Measurements from ENCODE around the gene ALG3. TPM values are rescaled to one million over a fixed set of nuclear protein-coding genes. Genes with fewer than 3 reads are reported as not detected.

ALG3 gene
- total RNA-seq, 1 experiment from 2014 or later: 62.2 TPM

- peak overlapping the region in 1 of 3 experiments; percentile 73; a peak in 1 of 7 replicates for H3K27ac Mint-ChIP-seq
- Histone ChIP-seq H4K91ac (ENCODE audit: insufficient read length, low read depth, low read length) (no peak overlapping the region), H3K18ac (ENCODE audit: insufficient read length, low read depth, low read length) (no peak overlapping the region), H2BK20ac (ENCODE audit: low read depth, low read length, poor library complexity, severe bottlenecking) (no peak overlapping the region), H4K20me1 (ENCODE audit: control insufficient read depth, insufficient read depth, insufficient read length) (no peaks in the 10 kb centered on the region), H3K14ac (ENCODE audit: insufficient read depth, low read length) (no peak overlapping the region), H3T11ph (ENCODE audit: low read length) (no peak overlapping the region), H2BK120ac (ENCODE audit: low read depth, low read length, poor library complexity, severe bottlenecking) (no peak overlapping the region), H3K9ac (ENCODE audit: extremely low read depth, insufficient read length, low read length) (peak overlapping the region; percentile 35), H4K5ac (ENCODE audit: insufficient read length, low read depth, low read length) (no peak overlapping the region), H3K27ac (ENCODE audit: insufficient read length, low read depth, low read length) (no peak overlapping the region), H3K23me2 (ENCODE audit: insufficient read length, low read depth, low read length, poor library complexity, severe bottlenecking) (peaks cover 5% of the 10 kb centered on the region), H2BK12ac (ENCODE audit: insufficient read length, low read depth, low read length) (no peak overlapping the region), H3K9me3 (ENCODE audit: control insufficient read depth, low read depth, low read length) (no peaks in the 10 kb centered on the region), H2BK5ac (ENCODE audit: insufficient read length, low read length) (no peak overlapping the region), H3K27me3 (ENCODE audit: insufficient read depth, low read length) (no peaks in the 10 kb centered on the region), H3K56ac (ENCODE audit: insufficient read length, low read depth, low read length) (no peak overlapping the region), H3K4me2 (ENCODE audit: insufficient read depth, insufficient read length, low read length) (peak overlapping the region; percentile 56), H3K4ac (ENCODE audit: low read depth, low read length) (no peak overlapping the region), H2AFZ (ENCODE audit: low read length) (no peak overlapping the region), H3K23ac (ENCODE audit: insufficient read length, low read depth, low read length) (no peak overlapping the region), H3K4me1 (ENCODE audit: insufficient read depth, low read length) (no peaks in the 10 kb centered on the region), H3K79me2 (ENCODE audit: insufficient read depth, low read length) (no peaks in the 10 kb centered on the region), H4K8ac (replicated peaks; ENCODE audit: insufficient read length, low read depth, low read length) (no peak overlapping the region), H2BK15ac (ENCODE audit: low read depth, low read length) (no peak overlapping the region), H3K79me1 (ENCODE audit: insufficient read depth, low read depth, low read length, poor library complexity, severe bottlenecking) (no peaks in the 10 kb centered on the region), H2AK5ac (ENCODE audit: insufficient read length, low read length) (no peak overlapping the region)
- TF ChIP-seq CTCF (conservative IDR thresholded peaks at IDR 0.05): peak; percentile 97
- H3K4me3 Mint-ChIP-seq: peak overlapping the region; percentile 82 to 92
- H3K27me3 Mint-ChIP-seq (ENCODE audit: low read depth): no peaks in the 10 kb centered on the region
- H3K36me3 Mint-ChIP-seq (ENCODE audit: insufficient read depth in 1 of 3, low read depth in 3 of 3): peaks cover 0 to 9% (median 5%) of the 10 kb centered on the region in 3 experiments; a peak in 5 of 7 replicates
- no CpG with 5 or more reads among the region's 20 CpGs for WGBS (ENCODE audit: extremely low coverage, insufficient read length, low lambda C conversion rate)
- H3K9me3 Mint-ChIP-seq: no peaks in the 10 kb centered on the region; a peak in 1 of 5 replicates
- peaks cover 2 to 6% of the 10 kb centered on the region in 2 experiments; a peak in 2 of 4 replicates for H3K4me1 Mint-ChIP-seq
- DNase-seq: peak; percentile 94
These were observed 1.5 kb upstream of the ALG3 start for GRCh38 chr3:184250167-184250828.
